ENCODE data around the gene PLAA.

GRCh38 chr9:26940779-26941178 is 6.3 kb downstream of the PLAA start:
- TF ChIP-seq, protein P1, sequence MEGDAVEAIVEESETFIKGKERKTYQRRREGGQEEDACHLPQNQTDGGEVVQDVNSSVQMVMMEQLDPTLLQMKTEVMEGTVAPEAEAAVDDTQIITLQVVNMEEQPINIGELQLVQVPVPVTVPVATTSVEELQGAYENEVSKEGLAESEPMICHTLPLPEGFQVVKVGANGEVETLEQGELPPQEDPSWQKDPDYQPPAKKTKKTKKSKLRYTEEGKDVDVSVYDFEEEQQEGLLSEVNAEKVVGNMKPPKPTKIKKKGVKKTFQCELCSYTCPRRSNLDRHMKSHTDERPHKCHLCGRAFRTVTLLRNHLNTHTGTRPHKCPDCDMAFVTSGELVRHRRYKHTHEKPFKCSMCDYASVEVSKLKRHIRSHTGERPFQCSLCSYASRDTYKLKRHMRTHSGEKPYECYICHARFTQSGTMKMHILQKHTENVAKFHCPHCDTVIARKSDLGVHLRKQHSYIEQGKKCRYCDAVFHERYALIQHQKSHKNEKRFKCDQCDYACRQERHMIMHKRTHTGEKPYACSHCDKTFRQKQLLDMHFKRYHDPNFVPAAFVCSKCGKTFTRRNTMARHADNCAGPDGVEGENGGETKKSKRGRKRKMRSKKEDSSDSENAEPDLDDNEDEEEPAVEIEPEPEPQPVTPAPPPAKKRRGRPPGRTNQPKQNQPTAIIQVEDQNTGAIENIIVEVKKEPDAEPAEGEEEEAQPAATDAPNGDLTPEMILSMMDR (IDR thresholded peaks at IDR 0.05) = no peak
- TF ChIP-seq POLR2A (IDR thresholded peaks at IDR 0.05) (no peak), EP300 (IDR thresholded peaks at IDR 0.05) (no peak)
